A549 (cell line): ENCODE measurements around the gene CHURC1. TPM values are rescaled to one million over a fixed set of nuclear protein-coding genes. Genes with fewer than 3 reads are reported as not detected.

ENCODE experiments used
- ATAC-seq, 2 experiments: fragments of 200-7000 bp in 1 of 2; fragments of >200 bp in 1 of 2; cut with Nextera tagmentation in 1 of 2; cut with Tn5 transposase in 1 of 2; 3 replicates each; pipeline versions ENCODE4 v1.8.0 to v1.9.1; 2018 to 2020; ENCODE audit warnings: mild to moderate bottlenecking in 1 of 2, moderate library complexity in 1 of 2
- CTCF ChIA-PET: fragments of 300-600 bp; sonication (Branson Sonifier 250); formaldehyde crosslinking; extraction: SDS; loops from one replicate; lab custom pipeline; 2021; ENCODE audit warnings: antibody characterized with exemption, inconsistent platforms; lab: Yijun Ruan, JAX
- POLR2A ChIA-PET: fragments of 350-600 bp; formaldehyde crosslinking; extraction: SDS; loops from one replicate; lab custom pipeline; 2021; ENCODE audit warnings: antibody characterized with exemption, inconsistent platforms; lab: Yijun Ruan, JAX
- DNase-seq, 2 experiments: peaks; one replicate each; pipeline versions ENCODE4 v3.0.0 to v3.0.0-alpha.2; 2011 to 2016; ENCODE audit warnings: low read depth in 1 of 2, low spot score in 1 of 2
- FAIRE-seq: peaks from 2 replicates; lab custom pipeline; 2011; peaks lifted over from hg19 to GRCh38; lab: Jason Lieb, UNC
- H3K27ac ChIP-seq, 2 experiments: fragments of >200 bp; sonication (Bioruptor Twin); formaldehyde crosslinking; 3 replicates each; pipeline ENCODE4 v1.5.1; 2016 to 2017
- H3K4me1 ChIP-seq: fragments of >200 bp; sonication (Bioruptor Twin); formaldehyde crosslinking; 3 replicates; pipeline ENCODE4 v1.6.1; 2016
- H3K4me2 ChIP-seq: fragments of >200 bp; sonication (Bioruptor Twin); formaldehyde crosslinking; 3 replicates; pipeline ENCODE4 v1.6.1; 2016
- H3K4me3 ChIP-seq: fragments of >200 bp; sonication (Bioruptor Twin); formaldehyde crosslinking; 3 replicates; pipeline ENCODE4 v1.5.1; 2016
- H3K9me3 ChIP-seq: fragments of >200 bp; sonication (Bioruptor Twin); formaldehyde crosslinking; 3 replicates; pipeline ENCODE4 v1.6.1; 2016
- CBX8 ChIP-seq: fragments of 200-600 bp; sonication (generic); IDR thresholded peaks from 2 replicates; pipeline ENCODE4 v1.6.1; 2016
- CEBPB ChIP-seq, 2 experiments: fragments of >200 bp in 1 of 2; sonication (Bioruptor Twin) in 1 of 2; formaldehyde crosslinking in 1 of 2; IDR thresholded peaks; 2 replicates each; pipeline ENCODE4 v1.6.1; 2012 to 2016
- CHD4 ChIP-seq: fragments of 200-600 bp; sonication (generic); IDR thresholded peaks from 2 replicates; pipeline ENCODE4 v1.6.1; 2016; ENCODE audit warnings: antibody characterized with exemption, mild to moderate bottlenecking, borderline replicate concordance
- EHF ChIP-seq: fragments of 250-450 bp; sonication (Bioruptor Pico); IDR thresholded peaks from 2 replicates; pipeline ENCODE4 v1.5.0; 2020; ENCODE audit warnings: mild to moderate bottlenecking
- EHMT2 ChIP-seq: fragments of 200-600 bp; sonication (generic); IDR thresholded peaks from 2 replicates; pipeline ENCODE4 v1.6.1; 2016; ENCODE audit warnings: antibody characterized with exemption, low read depth, mild to moderate bottlenecking, moderate library complexity
- EP300 ChIP-seq, 2 experiments: fragments of >200 bp; sonication (Bioruptor Twin); formaldehyde crosslinking; IDR thresholded peaks; 2 replicates in 1 of 2; 3 replicates in 1 of 2; pipeline ENCODE4 v1.6.1; 2016 to 2017
- ESRRA ChIP-seq: fragments of 150-350 bp; IDR thresholded peaks from 2 replicates; pipeline ENCODE4 v1.6.1; 2014; ENCODE audit warnings: mild to moderate bottlenecking, low read length, borderline replicate concordance
- FOSB ChIP-seq: fragments of 250-450 bp; sonication (Bioruptor Pico); IDR thresholded peaks from 2 replicates; pipeline ENCODE4 v1.5.0; 2020; ENCODE audit warnings: mild to moderate bottlenecking, moderate library complexity
- FOSL2 ChIP-seq, 2 experiments: fragments of 450-650 bp in 1 of 2; fragments of >200 bp in 1 of 2; sonication (Bioruptor Twin) in 1 of 2; formaldehyde crosslinking; IDR thresholded peaks; 2 replicates each; pipeline versions ENCODE4 v1.5.0 to v1.6.1; 2016 to 2020; ENCODE audit warnings: mild to moderate bottlenecking in 1 of 2, moderate library complexity in 1 of 2
- HOXA7 ChIP-seq: fragments of 250-450 bp; sonication (Bioruptor Pico); IDR thresholded peaks from 2 replicates; pipeline ENCODE4 v1.5.0; 2020; ENCODE audit warnings: mild to moderate bottlenecking, moderate library complexity
- HOXB13 ChIP-seq: fragments of 250-450 bp; sonication (Bioruptor Pico); IDR thresholded peaks from 2 replicates; pipeline ENCODE4 v1.5.0; 2020; ENCODE audit warnings: low read depth, mild to moderate bottlenecking, moderate library complexity
- HOXB5 ChIP-seq: fragments of 250-450 bp; sonication (Bioruptor Pico); IDR thresholded peaks from 2 replicates; pipeline ENCODE4 v1.5.0; 2020; ENCODE audit warnings: mild to moderate bottlenecking, moderate library complexity
- MAFK ChIP-seq: fragments of 450-650 bp; IDR thresholded peaks from 2 replicates; pipeline ENCODE4 v1.6.1; 2014; ENCODE audit not compliant: partially characterized antibody
- MYC ChIP-seq: IDR thresholded peaks from 2 replicates; pipeline ENCODE4 v1.6.1; 2012; ENCODE audit warnings: mild to moderate bottlenecking, inconsistent platforms, low read length, improper control_type of control experiment, borderline replicate concordance
- NFE2L2 ChIP-seq: fragments of 150-350 bp; conservative IDR thresholded peaks from 2 replicates; pipeline ENCODE4 v1.6.1; 2014; ENCODE audit warnings: low read length
- NPAS2 ChIP-seq: fragments of 250-450 bp; sonication (Bioruptor Pico); IDR thresholded peaks from 2 replicates; pipeline ENCODE4 v1.8.0; 2022; ENCODE audit warnings: mild to moderate bottlenecking, moderate library complexity, borderline replicate concordance
- NR3C1 ChIP-seq: fragments of >200 bp; sonication (Bioruptor Twin); formaldehyde crosslinking; IDR thresholded peaks from 3 replicates; pipeline ENCODE4 v1.6.1; 2017
- POLR2A ChIP-seq: IDR thresholded peaks from 2 replicates; pipeline ENCODE4 v1.6.1; 2012; ENCODE audit warnings: mild to moderate bottlenecking, low read length
- POLR2AphosphoS2 ChIP-seq: conservative IDR thresholded peaks from 2 replicates; pipeline ENCODE4 v1.6.1; 2012; ENCODE audit warnings: low read length, improper control_type of control experiment, inconsistent platforms
- RAD21 ChIP-seq, 2 experiments: fragments of >200 bp in 1 of 2; sonication (Bioruptor Twin) in 1 of 2; formaldehyde crosslinking in 1 of 2; IDR thresholded peaks in 1 of 2; conservative IDR thresholded peaks in 1 of 2; 2 replicates in 1 of 2; 3 replicates in 1 of 2; pipeline ENCODE4 v1.6.1; 2012 to 2018; ENCODE audit warnings: inconsistent platforms in 1 of 2
- RARB ChIP-seq: fragments of 250-450 bp; sonication (Bioruptor Pico); IDR thresholded peaks from 2 replicates; pipeline ENCODE4 v1.8.0; 2021; ENCODE audit warnings: mild to moderate bottlenecking, moderate library complexity
- TFCP2L1 ChIP-seq: fragments of 250-450 bp; sonication (Bioruptor Pico); IDR thresholded peaks from 2 replicates; pipeline ENCODE4 v1.5.0; 2021; ENCODE audit warnings: mild to moderate bottlenecking
- ZFP36 ChIP-seq: fragments of 450-650 bp; IDR thresholded peaks from 2 replicates; pipeline ENCODE4 v1.6.1; 2014; ENCODE audit warnings: borderline replicate concordance; ENCODE audit not compliant: partially characterized antibody
- ZNF302 ChIP-seq: fragments of 250-450 bp; sonication (Bioruptor Pico); IDR thresholded peaks from 2 replicates; pipeline ENCODE4 v1.9.0; 2021; ENCODE audit warnings: inconsistent platforms, mild to moderate bottlenecking, moderate library complexity
- WGBS: methylation state at CpG from one replicate; pipeline ENCODE4 v1.1.6; 2017; ENCODE audit errors: missing lambda C conversion rate; 5-methylcytosine and 5-hydroxymethylcytosine counted together
- polyA plus RNA-seq, 4 experiments: library from polyadenylated mRNA; depleted of rRNA in 3 of 4; stranded (reverse); fragments of >200 nt; fragmentation: RNase III in 1 of 4; extraction: RNeasy Plus Mini Kit Qiagen cat#74134 plus additional on column Dnase treatment in 1 of 4; gene quantifications; 2 replicates in 3 of 4; 3 replicates in 1 of 4; pipeline ENCODE4 v1.2.3, GENCODE V29; 2011 to 2017
- TF ChIP-seq, protein P1 (sequence below): fragments of >200 bp; sonication (Bioruptor Twin); formaldehyde crosslinking; IDR thresholded peaks from 2 replicates; pipeline ENCODE4 v1.6.1; 2016
- TF ChIP-seq, protein P2 (sequence below): fragments of >200 bp; sonication (Bioruptor Twin); formaldehyde crosslinking; IDR thresholded peaks from 3 replicates; pipeline ENCODE4 v1.5.1; 2016
- TF ChIP-seq, protein P3 (sequence below): IDR thresholded peaks from 2 replicates; pipeline ENCODE4 v1.6.1; 2012
- TF ChIP-seq, protein P4 (sequence below): fragments of 250-450 bp; sonication (Bioruptor Pico); IDR thresholded peaks from 2 replicates; pipeline ENCODE4 v1.5.0; 2021; ENCODE audit warnings: mild to moderate bottlenecking, moderate library complexity, borderline replicate concordance
- TF ChIP-seq, protein P5 (sequence below): IDR thresholded peaks from 2 replicates; pipeline ENCODE4 v1.6.1; 2012; ENCODE audit warnings: low read depth, borderline replicate concordance

Gene CHURC1
- polyA plus RNA-seq, 2 of the 4 experiments (the other 2 are of a cell fraction) = 151 to 153 TPM

DNA sequence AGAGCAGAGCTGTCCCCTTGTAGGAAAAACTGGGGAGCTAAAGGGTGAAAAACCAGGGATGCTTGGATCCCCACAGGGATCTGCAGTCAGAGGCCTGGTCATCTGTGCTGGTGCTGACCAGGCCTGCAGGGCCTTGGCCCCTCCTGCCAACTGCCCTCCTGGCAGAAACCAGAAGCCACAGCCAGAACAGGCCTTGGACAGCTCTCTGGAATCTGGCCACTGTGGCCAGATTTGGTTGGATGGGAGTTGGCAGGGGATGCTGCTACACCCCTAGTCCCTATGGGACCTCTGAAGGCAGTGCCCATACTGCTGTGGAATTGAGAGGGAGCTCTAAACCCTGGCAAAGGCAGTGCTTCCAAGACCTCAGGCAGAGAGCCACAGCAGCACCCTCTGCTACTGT, 37.5 kb downstream of the CHURC1 start:
- Histone ChIP-seq H3K4me2 (no peak overlapping the region), H3K27ac (no peak overlapping the region), H3K4me1 (no peaks in the 10 kb centered on the region), H3K9me3 (no peaks in the 10 kb centered on the region), H3K4me3 (no peak overlapping the region)
- ChIA-PET POLR2A (no interaction called here), CTCF (interaction anchor here (1.0 kb wide), 1 partner anchor 9 kb away, joined by 3 read pairs; no protein-coding TSS in a partner anchor)
- no peak for ATAC-seq
- FAIRE-seq = no peak
- TF ChIP-seq MAFK (no peak), FOSL2 (IDR thresholded peaks at IDR 0.05) (no peak), FOSL2 (CRISPR knock-in tag; IDR thresholded peaks at IDR 0.05) (no peak), NPAS2 (CRISPR knock-in tag) (no peak), CBX8 (no peak), HOXB5 (no peak), ESRRA (no peak), EP300 (IDR thresholded peaks at IDR 0.05) (no peak), NFE2L2 (no peak), MYC (no peak), ZFP36 (no peak), EHF (CRISPR knock-in tag) (no peak), HOXB13 (CRISPR knock-in tag) (no peak)
- TF ChIP-seq, protein P1, sequence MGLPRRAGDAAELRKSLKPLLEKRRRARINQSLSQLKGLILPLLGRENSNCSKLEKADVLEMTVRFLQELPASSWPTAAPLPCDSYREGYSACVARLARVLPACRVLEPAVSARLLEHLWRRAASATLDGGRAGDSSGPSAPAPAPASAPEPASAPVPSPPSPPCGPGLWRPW = no peak
- TF ChIP-seq, protein P2, sequence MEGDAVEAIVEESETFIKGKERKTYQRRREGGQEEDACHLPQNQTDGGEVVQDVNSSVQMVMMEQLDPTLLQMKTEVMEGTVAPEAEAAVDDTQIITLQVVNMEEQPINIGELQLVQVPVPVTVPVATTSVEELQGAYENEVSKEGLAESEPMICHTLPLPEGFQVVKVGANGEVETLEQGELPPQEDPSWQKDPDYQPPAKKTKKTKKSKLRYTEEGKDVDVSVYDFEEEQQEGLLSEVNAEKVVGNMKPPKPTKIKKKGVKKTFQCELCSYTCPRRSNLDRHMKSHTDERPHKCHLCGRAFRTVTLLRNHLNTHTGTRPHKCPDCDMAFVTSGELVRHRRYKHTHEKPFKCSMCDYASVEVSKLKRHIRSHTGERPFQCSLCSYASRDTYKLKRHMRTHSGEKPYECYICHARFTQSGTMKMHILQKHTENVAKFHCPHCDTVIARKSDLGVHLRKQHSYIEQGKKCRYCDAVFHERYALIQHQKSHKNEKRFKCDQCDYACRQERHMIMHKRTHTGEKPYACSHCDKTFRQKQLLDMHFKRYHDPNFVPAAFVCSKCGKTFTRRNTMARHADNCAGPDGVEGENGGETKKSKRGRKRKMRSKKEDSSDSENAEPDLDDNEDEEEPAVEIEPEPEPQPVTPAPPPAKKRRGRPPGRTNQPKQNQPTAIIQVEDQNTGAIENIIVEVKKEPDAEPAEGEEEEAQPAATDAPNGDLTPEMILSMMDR = no peak
- TF ChIP-seq, protein P3, sequence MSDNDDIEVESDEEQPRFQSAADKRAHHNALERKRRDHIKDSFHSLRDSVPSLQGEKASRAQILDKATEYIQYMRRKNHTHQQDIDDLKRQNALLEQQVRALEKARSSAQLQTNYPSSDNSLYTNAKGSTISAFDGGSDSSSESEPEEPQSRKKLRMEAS = no peak
- TF ChIP-seq, protein P4, sequence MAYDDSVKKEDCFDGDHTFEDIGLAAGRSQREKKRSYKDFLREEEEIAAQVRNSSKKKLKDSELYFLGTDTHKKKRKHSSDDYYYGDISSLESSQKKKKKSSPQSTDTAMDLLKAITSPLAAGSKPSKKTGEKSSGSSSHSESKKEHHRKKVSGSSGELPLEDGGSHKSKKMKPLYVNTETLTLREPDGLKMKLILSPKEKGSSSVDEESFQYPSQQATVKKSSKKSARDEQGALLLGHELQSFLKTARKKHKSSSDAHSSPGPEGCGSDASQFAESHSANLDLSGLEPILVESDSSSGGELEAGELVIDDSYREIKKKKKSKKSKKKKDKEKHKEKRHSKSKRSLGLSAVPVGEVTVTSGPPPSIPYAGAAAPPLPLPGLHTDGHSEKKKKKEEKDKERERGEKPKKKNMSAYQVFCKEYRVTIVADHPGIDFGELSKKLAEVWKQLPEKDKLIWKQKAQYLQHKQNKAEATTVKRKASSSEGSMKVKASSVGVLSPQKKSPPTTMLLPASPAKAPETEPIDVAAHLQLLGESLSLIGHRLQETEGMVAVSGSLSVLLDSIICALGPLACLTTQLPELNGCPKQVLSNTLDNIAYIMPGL (CRISPR knock-in tag) = no peak
- no peak for DNase-seq

DNA sequence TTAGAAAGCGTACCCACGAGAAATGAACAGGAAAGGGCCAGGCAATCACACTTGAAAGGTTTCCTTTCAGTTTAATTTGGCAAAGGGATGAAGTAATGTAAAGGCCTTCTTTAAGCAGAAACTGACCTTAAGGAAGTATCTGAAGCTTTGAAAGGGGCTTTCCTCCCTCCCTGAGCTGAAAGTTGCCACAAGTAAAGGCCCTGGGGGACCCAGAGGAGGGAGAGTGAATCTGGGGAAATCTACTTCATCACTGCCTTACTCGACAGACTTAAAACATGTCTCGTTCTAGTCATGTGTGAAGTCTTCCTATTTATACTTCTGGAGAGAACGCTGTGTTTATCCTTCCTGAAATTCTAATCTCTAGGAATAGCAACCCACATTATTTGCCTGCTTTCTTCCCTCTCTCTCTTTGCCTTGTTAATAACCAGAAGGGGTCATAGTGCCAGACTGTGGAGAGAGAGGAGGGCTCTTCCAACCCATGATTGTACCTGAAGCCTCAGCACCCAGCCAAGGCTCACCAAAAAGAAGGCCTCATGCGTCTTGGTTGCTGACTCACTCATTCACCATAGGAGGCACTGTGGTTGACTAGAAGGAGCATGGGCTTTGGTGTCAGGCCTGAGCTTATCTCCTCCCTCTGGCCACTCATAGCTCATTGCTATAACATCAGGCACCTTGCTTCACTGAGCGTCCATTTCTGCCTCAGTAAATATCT, 38.5 kb downstream of the CHURC1 start:
- peak in 1 of 2 experiments; percentile 46 for DNase-seq
- no peak overlapping the region for H3K4me2 ChIP-seq
- no peak overlapping the region for H3K27ac ChIP-seq
- no peak overlapping the region for H3K4me3 ChIP-seq
- ATAC-seq = peak; percentile 36 to 73; a peak in 3 of 6 replicates
- TF ChIP-seq RAD21 (conservative IDR thresholded peaks at IDR 0.05 in 1 of 2, IDR thresholded peaks at IDR 0.05 in 1 of 2) (0 out of 5 replicates have a peak, but pooled peaks of 1 of the 2 experiments have one; percentile 3), POLR2AphosphoS2 (no peak)
- CTCF ChIA-PET = interaction anchor here (0.6 to 1.1 kb wide), 3 partner anchors 30 to 34 kb away, joined by 3 to 4 read pairs (median 3); partner anchors contain the start of gene FNTB
- no peaks in the 10 kb centered on the region for H3K4me1 ChIP-seq
- FAIRE-seq = peak; percentile 23
- no peaks in the 10 kb centered on the region for H3K9me3 ChIP-seq
- 87% methylated on average over 7 of the region's 7 CpGs for WGBS
- POLR2A ChIA-PET = no interaction called here

DNA sequence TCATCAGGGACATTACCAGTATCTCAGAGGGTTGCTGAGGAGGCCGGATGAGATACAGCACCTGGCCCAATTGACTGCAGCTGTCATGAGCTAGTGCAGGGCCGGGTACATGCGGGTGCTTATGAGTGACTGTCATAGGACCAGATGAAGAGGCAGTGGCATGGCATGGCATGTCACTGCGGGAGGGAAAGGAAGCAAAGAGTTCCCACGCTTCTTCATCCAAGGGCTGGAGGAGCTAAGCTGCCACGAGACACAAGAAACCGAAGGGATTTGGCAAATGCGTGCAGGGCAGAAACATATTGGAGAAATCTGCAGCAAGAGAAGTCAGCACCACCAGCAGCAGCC, 39.0 kb downstream of the CHURC1 start:
- H3K27ac ChIP-seq = no peak overlapping the region
- FAIRE-seq = no peak
- no peak; a peak in 2 of 6 replicates for ATAC-seq
- DNase-seq = no peak
- H3K4me1 ChIP-seq = no peaks in the 10 kb centered on the region
- CTCF ChIA-PET = interaction anchor here (1.0 to 1.1 kb wide), 2 partner anchors 30 to 33 kb away, joined by 3 to 4 read pairs; partner anchors contain the start of gene FNTB
- POLR2A ChIA-PET = no interaction called here
- H3K4me3 ChIP-seq = no peak overlapping the region
- H3K9me3 ChIP-seq = no peaks in the 10 kb centered on the region
- 93% methylated on average over 8 of the region's 8 CpGs for WGBS
- H3K4me2 ChIP-seq = no peak overlapping the region
- TF ChIP-seq, protein P5, sequence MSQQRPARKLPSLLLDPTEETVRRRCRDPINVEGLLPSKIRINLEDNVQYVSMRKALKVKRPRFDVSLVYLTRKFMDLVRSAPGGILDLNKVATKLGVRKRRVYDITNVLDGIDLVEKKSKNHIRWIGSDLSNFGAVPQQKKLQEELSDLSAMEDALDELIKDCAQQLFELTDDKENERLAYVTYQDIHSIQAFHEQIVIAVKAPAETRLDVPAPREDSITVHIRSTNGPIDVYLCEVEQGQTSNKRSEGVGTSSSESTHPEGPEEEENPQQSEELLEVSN = no peak
- TF ChIP-seq HOXB5 = no peak
- no peak for TF ChIP-seq NR3C1
- TF ChIP-seq ZFP36 = no peak
- TF ChIP-seq POLR2A = no peak
- TF ChIP-seq, protein P1 = no peak
- TF ChIP-seq RARB = no peak
- TF ChIP-seq CEBPB (IDR thresholded peaks at IDR 0.05) = no peak
- no peak for TF ChIP-seq ZNF302 (CRISPR knock-in tag)
- no peak for TF ChIP-seq CHD4
- TF ChIP-seq HOXA7 (CRISPR knock-in tag) = no peak
- TF ChIP-seq TFCP2L1 (CRISPR knock-in tag) = no peak
- no peak for TF ChIP-seq ESRRA
- no peak for TF ChIP-seq FOSB
- TF ChIP-seq EHMT2 = no peak
- no peak for TF ChIP-seq RAD21 (conservative IDR thresholded peaks at IDR 0.05 in 1 of 2, IDR thresholded peaks at IDR 0.05 in 1 of 2)
